ENCODE measurements around the gene SHC2.

SHC2 gene

GRCh38 chr19:442085-442484 lies 18.7 kb downstream of the SHC2 start:
- no peak for DNase-seq (ENCODE audit: low read depth)
- no peak overlapping the region for H3K4me3 ChIP-seq (ENCODE audit: low read depth, low read length)
- TF ChIP-seq CTCF (IDR thresholded peaks at IDR 0.05; ENCODE audit: low read depth, low read length, missing control alignments) = no peak

GRCh38 chr19:441213-441836 lies 19.5 kb downstream of the SHC2 start:
- no peak overlapping the region for H3K4me3 ChIP-seq (ENCODE audit: low read depth, low read length)
- no peak for TF ChIP-seq CTCF (IDR thresholded peaks at IDR 0.05; ENCODE audit: low read depth, low read length, missing control alignments)
- DNase-seq (ENCODE audit: low read depth) = no peak

GRCh38 chr19:440391-441212 lies 20.2 kb downstream of the SHC2 start:
- DNase-seq (ENCODE audit: low read depth) = no peak
- TF ChIP-seq CTCF (IDR thresholded peaks at IDR 0.05; ENCODE audit: low read depth, low read length, missing control alignments) = no peak
- H3K4me3 ChIP-seq (ENCODE audit: low read depth, low read length) = no peak overlapping the region

- no peak for TF ChIP-seq CTCF (IDR thresholded peaks at IDR 0.05; ENCODE audit: low read depth, low read length, missing control alignments)
- no peak for DNase-seq (ENCODE audit: low read depth)
- no peak overlapping the region for H3K4me3 ChIP-seq (ENCODE audit: low read depth, low read length)
These were observed 21.5 kb downstream of the SHC2 start for GRCh38 chr19:439167-439900.

- H3K4me3 ChIP-seq (ENCODE audit: low read depth, low read length) = no peak overlapping the region
- DNase-seq (ENCODE audit: low read depth) = no peak
- TF ChIP-seq CTCF (IDR thresholded peaks at IDR 0.05; ENCODE audit: low read depth, low read length, missing control alignments) = no peak
These were observed 22.3 kb downstream of the SHC2 start for GRCh38 chr19:438416-438958.

- no peak overlapping the region for H3K4me3 ChIP-seq (ENCODE audit: low read depth, low read length)
- no peak for TF ChIP-seq CTCF (IDR thresholded peaks at IDR 0.05; ENCODE audit: low read depth, low read length, missing control alignments)
- no peak for DNase-seq (ENCODE audit: low read depth)
These were observed 23.8 kb downstream of the SHC2 start for GRCh38 chr19:437041-437440.
